ENCODE measurements around the gene FAM219A.

FAM219A gene

DNA sequence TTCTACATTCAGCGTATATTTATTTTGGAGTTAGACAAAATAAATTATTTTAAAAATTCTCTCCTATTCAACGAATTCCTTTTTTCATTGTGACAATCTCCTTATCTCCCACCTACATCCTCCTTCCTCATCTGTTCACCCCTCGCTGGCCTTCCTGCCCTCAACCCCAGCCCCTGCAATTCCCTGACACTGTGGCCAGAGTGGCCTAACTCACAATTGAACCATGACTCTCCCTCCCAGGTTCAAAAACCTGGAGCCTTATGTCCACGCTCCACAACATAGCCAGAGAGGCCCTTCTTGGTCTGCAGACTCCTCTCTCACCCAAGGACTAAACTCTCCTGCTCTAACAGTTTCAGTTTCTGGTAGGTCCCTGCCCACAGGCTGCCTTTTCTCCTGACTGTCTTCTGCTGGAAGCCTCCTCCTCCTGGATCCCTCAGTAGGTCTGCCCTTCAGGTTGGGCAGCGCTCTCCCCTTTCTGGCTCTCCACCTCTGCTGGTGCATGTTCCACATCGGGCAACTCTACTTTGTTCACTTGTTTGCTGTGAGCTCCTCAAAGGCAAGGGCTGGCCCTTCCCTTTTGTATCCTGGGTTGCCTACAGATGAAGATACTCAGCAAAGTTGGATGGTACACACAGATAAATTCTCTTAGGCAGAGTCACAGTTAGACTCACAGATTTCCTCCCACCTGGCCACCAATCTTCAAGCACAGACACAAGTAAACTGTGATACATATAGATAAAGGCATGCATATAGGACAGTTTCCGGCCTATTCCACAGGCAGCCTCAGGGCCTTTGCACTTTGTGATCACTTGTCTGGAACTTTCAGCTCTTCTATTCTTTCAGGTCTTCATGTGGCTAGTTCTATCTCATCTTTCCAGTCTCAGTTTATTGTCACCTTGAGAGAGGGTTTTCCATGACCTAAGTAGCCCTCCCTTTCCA is 61.8 kb downstream of the FAM219A start:
- H3K36me3 ChIP-seq (ENCODE audit: control insufficient read depth, insufficient read depth, low read length) = no peaks in the 10 kb centered on the region
- no peak for DNase-seq
- no peaks in the 10 kb centered on the region for H3K9me3 ChIP-seq (ENCODE audit: control insufficient read depth, low read length)
- H3K4me3 ChIP-seq (ENCODE audit: insufficient read depth, low read depth, low read length, poor library complexity, severe bottlenecking) = no peak overlapping the region
- H3K27me3 ChIP-seq (replicated peaks; ENCODE audit: control insufficient read depth, insufficient read depth, low read length, poor library complexity, severe bottlenecking) = no peaks in the 10 kb centered on the region
- H3K27ac ChIP-seq (ENCODE audit: insufficient read depth, low read length, poor library complexity, severe bottlenecking) = no peak overlapping the region
- H3K4me1 ChIP-seq (ENCODE audit: control insufficient read depth, insufficient read depth, low read length, poor library complexity, severe bottlenecking) = no peaks in the 10 kb centered on the region

DNA sequence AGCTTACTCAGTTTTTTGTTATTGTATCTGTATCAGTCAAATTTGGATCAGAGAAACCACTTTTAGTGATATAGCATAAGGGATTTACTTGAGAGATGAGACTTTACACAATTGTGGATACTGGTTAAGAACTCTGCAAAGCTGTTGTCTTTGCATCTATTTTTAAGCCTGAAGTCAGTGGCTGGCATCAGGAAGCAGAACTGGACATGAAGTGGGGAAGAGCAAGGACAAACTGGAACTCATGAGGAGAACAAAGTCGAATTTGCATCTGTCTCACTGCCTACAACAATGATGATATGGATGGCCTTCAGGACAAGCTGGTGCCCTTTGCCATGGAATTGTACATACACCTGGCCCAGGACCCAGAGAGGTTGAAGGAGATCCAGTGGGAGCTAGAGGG is 65.9 kb downstream of the FAM219A start:
- no peak overlapping the region for H3K27ac ChIP-seq (ENCODE audit: insufficient read depth, low read length, poor library complexity, severe bottlenecking)
- no peaks in the 10 kb centered on the region for H3K36me3 ChIP-seq (ENCODE audit: control insufficient read depth, insufficient read depth, low read length)
- H3K4me3 ChIP-seq (ENCODE audit: insufficient read depth, low read depth, low read length, poor library complexity, severe bottlenecking) = no peak overlapping the region
- no peaks in the 10 kb centered on the region for H3K4me1 ChIP-seq (ENCODE audit: control insufficient read depth, insufficient read depth, low read length, poor library complexity, severe bottlenecking)
- DNase-seq = no peak
- no peaks in the 10 kb centered on the region for H3K9me3 ChIP-seq (ENCODE audit: control insufficient read depth, low read length)
- H3K27me3 ChIP-seq (replicated peaks; ENCODE audit: control insufficient read depth, insufficient read depth, low read length, poor library complexity, severe bottlenecking) = no peaks in the 10 kb centered on the region

DNA sequence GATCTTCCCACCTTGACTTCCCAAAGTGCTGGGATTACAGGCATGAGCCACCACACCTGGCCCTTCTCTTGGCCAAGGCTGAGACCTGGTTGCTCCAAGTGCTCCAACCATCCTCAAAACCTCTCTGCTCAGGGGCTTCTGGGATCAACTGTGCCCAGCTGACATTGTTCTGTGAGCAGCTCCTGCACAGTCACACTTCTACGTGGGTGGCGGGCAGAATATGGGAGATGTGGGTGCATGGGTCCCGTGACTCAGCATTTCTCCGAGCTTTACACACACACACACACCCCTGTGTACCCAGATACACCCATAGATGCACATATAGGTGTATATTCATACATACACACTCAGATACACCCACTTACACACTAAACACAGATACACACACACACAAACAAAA is 71.1 kb downstream of the FAM219A start:
- H3K9me3 ChIP-seq (ENCODE audit: control insufficient read depth, low read length) = no peaks in the 10 kb centered on the region
- H3K27me3 ChIP-seq (replicated peaks; ENCODE audit: control insufficient read depth, insufficient read depth, low read length, poor library complexity, severe bottlenecking) = no peaks in the 10 kb centered on the region
- no peaks in the 10 kb centered on the region for H3K36me3 ChIP-seq (ENCODE audit: control insufficient read depth, insufficient read depth, low read length)

DNA sequence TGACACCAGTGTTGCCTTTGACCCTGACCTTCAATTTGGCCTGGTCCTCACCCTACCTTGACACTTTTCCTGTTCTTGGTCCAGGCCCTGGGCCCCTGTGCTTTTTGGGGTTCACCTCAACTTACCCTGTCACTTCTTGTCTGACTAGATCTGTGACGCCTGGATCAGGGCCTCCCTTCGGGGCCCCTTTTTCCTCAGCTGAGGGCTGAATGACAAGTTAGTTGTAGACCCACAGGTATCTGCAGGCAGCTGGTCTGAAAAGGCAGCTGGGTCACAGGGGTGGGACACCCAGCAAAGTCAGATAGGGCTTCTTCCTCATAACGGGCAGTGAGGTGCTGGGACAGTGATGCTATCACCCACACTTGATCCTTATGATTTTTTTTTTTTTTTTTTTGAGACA is 71.7 kb downstream of the FAM219A start:
- Histone ChIP-seq H3K4me3 (ENCODE audit: insufficient read depth, low read depth, low read length, poor library complexity, severe bottlenecking) (no peak overlapping the region), H3K4me1 (ENCODE audit: control insufficient read depth, insufficient read depth, low read length, poor library complexity, severe bottlenecking) (no peaks in the 10 kb centered on the region), H3K27me3 (replicated peaks; ENCODE audit: control insufficient read depth, insufficient read depth, low read length, poor library complexity, severe bottlenecking) (no peaks in the 10 kb centered on the region), H3K36me3 (ENCODE audit: control insufficient read depth, insufficient read depth, low read length) (no peaks in the 10 kb centered on the region), H3K9me3 (ENCODE audit: control insufficient read depth, low read length) (no peaks in the 10 kb centered on the region), H3K27ac (ENCODE audit: insufficient read depth, low read length, poor library complexity, severe bottlenecking) (no peak overlapping the region)
- no peak for DNase-seq

More for the DNA sequence above, 71.1 kb downstream of the FAM219A start:
- H3K27ac ChIP-seq (ENCODE audit: insufficient read depth, low read length, poor library complexity, severe bottlenecking) = no peak overlapping the region
- H3K4me1 ChIP-seq (ENCODE audit: control insufficient read depth, insufficient read depth, low read length, poor library complexity, severe bottlenecking) = no peaks in the 10 kb centered on the region
- no peak overlapping the region for H3K4me3 ChIP-seq (ENCODE audit: insufficient read depth, low read depth, low read length, poor library complexity, severe bottlenecking)
- DNase-seq = no peak

DNA sequence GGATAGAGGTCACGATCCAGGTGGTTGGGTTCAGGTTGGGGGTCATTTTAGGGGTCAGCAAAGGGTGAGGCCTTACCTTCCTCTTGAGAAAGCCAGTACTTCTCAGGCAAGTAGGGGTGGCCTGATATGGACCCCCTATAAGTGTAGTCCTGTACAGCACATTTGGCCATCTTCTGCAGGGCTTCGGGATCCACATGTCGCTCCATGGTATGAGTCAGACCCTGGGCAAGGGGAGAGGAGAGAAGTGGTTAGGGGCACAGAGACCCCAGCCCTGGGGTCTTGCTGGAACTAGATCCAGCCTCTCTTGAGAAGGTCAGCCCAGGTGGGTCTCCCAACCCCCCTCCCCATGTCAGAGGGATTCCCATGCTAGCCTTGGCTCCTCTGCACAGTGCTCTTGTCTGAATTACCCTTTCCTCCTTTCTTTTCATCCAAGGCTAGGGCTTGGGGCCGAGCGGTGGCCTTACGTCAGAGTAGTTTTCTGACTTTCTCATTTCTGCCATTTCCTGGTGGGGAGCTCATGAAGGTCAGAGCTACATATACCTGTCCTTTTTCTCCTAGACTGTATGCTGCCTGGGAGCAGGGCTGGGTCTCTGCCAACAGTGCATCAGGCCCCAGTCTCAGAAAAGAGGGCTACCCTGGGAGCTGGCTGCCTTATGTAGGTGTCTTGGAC is 72.7 kb downstream of the FAM219A start:
- Histone ChIP-seq H3K27ac (ENCODE audit: insufficient read depth, low read length, poor library complexity, severe bottlenecking) (no peak overlapping the region), H3K27me3 (replicated peaks; ENCODE audit: control insufficient read depth, insufficient read depth, low read length, poor library complexity, severe bottlenecking) (no peaks in the 10 kb centered on the region), H3K4me1 (ENCODE audit: control insufficient read depth, insufficient read depth, low read length, poor library complexity, severe bottlenecking) (peaks cover 6% of the 10 kb centered on the region), H3K9me3 (ENCODE audit: control insufficient read depth, low read length) (no peaks in the 10 kb centered on the region), H3K36me3 (ENCODE audit: control insufficient read depth, insufficient read depth, low read length) (no peaks in the 10 kb centered on the region), H3K4me3 (ENCODE audit: insufficient read depth, low read depth, low read length, poor library complexity, severe bottlenecking) (no peak overlapping the region)
- DNase-seq = no peak

DNA sequence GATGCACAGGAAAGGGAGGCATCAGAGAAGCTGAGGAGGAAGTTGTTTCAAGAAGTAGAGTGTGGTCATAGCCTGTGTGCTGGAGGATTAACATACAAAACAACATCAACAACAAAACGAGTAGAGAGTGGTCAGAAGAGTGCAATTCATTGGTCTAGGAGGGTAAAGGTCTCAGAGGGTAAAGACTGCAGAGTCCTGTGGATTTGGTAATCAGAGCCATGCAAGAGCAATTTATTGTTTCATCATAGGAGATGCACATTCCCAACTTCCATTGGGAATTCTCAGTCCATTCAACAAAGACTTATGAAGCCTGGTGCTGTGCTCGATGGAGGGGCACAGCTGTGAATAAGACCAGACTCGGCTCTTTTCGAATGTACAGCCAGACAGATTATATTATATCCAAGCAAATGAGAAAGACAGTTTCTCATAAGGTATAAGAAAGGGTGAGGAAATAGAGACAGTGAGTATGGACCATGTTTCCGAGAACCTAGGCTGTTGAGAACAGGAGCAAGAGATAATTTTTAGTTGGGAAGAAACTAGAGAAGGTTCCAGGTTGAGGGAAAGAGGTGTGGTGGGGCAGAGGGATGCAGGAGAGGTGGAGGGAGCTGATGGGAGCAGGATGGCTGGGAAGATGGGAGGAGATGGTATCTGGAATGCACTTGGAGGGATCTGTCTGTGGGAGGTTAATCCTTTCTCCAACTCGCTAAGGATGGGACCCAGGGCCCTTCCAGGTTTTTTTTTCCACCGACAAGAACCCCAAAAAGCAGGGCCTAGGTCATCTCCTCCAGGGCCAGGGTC is 73.8 kb downstream of the FAM219A start:
- Histone ChIP-seq H3K4me3 (ENCODE audit: insufficient read depth, low read depth, low read length, poor library complexity, severe bottlenecking) (no peak overlapping the region), H3K9me3 (ENCODE audit: control insufficient read depth, low read length) (no peaks in the 10 kb centered on the region), H3K27ac (ENCODE audit: insufficient read depth, low read length, poor library complexity, severe bottlenecking) (no peak overlapping the region), H3K27me3 (replicated peaks; ENCODE audit: control insufficient read depth, insufficient read depth, low read length, poor library complexity, severe bottlenecking) (no peaks in the 10 kb centered on the region), H3K4me1 (ENCODE audit: control insufficient read depth, insufficient read depth, low read length, poor library complexity, severe bottlenecking) (peaks cover 17% of the 10 kb centered on the region), H3K36me3 (ENCODE audit: control insufficient read depth, insufficient read depth, low read length) (no peaks in the 10 kb centered on the region)
- DNase-seq = no peak

DNA sequence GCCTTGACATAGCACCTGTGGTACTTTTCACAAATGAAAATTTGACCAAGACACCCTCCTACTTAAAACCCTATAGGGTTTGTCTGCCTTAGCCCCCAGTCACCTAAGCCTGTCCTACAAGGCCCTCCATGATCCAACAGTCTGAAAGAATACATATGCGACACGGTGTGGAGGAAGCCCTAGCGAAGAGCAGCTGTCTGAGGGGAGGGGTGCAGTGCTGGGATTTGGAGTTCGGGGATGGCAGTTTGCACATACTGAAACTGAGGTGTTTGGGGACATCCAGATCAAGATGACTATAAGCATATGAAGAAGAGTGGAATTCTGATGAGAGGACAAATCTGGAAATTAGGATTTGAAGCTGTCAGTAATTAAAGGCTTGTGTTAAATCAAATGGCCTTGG is 74.5 kb downstream of the FAM219A start:
- Histone ChIP-seq H3K27me3 (replicated peaks; ENCODE audit: control insufficient read depth, insufficient read depth, low read length, poor library complexity, severe bottlenecking) (no peaks in the 10 kb centered on the region), H3K4me3 (ENCODE audit: insufficient read depth, low read depth, low read length, poor library complexity, severe bottlenecking) (no peak overlapping the region), H3K36me3 (ENCODE audit: control insufficient read depth, insufficient read depth, low read length) (no peaks in the 10 kb centered on the region), H3K4me1 (ENCODE audit: control insufficient read depth, insufficient read depth, low read length, poor library complexity, severe bottlenecking) (peaks cover 19% of the 10 kb centered on the region), H3K9me3 (ENCODE audit: control insufficient read depth, low read length) (no peaks in the 10 kb centered on the region), H3K27ac (ENCODE audit: insufficient read depth, low read length, poor library complexity, severe bottlenecking) (no peak overlapping the region)
- no peak for DNase-seq

DNA sequence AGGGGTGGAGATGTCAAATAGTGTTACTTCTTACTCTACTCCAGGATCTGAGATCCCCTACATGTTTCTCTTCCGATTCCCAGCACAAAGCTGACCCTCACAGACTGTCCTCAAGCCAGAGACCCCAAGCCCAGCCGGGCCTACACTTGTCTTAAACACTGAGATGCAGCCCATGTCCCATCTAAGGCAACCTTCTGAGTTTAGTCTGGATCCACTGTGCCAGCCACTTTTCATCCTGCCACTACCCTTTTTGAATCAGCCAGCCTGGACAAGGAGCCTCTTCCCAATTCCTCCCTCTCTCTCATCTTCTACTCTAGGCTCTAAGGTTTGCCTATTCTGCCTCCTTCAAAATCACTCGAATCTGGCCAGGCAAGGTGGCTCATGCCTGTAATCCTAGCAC is 75.5 kb downstream of the FAM219A start:
- Histone ChIP-seq H3K4me3 (ENCODE audit: insufficient read depth, low read depth, low read length, poor library complexity, severe bottlenecking) (no peak overlapping the region), H3K36me3 (ENCODE audit: control insufficient read depth, insufficient read depth, low read length) (no peaks in the 10 kb centered on the region)
- no peak for DNase-seq

DNA sequence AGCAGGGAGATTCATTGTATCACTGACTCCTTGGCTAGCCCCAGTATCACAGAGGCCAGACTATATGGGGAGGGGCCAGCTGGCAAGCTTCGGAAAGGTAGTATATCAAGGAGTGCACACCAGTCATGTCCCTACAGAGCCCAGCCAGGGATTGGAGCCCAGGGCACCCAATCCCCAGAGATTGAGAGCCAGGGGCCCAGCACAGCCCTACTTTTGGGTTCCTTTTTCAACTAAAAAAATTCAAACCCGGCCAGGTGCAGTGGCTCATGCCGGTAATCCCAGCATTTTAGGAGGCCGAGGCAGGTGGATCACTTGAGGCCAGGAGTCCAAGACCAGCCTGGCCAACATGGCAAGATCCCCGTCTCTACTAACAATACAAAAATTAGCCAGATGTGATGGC is 76.3 kb downstream of the FAM219A start:
- no peak for DNase-seq
- no peaks in the 10 kb centered on the region for H3K36me3 ChIP-seq (ENCODE audit: control insufficient read depth, insufficient read depth, low read length)
- H3K4me3 ChIP-seq (ENCODE audit: insufficient read depth, low read depth, low read length, poor library complexity, severe bottlenecking) = no peak overlapping the region
- peaks cover 24% of the 10 kb centered on the region for H3K4me1 ChIP-seq (ENCODE audit: control insufficient read depth, insufficient read depth, low read length, poor library complexity, severe bottlenecking)
- no peaks in the 10 kb centered on the region for H3K27me3 ChIP-seq (replicated peaks; ENCODE audit: control insufficient read depth, insufficient read depth, low read length, poor library complexity, severe bottlenecking)
- no peaks in the 10 kb centered on the region for H3K9me3 ChIP-seq (ENCODE audit: control insufficient read depth, low read length)
- H3K27ac ChIP-seq (ENCODE audit: insufficient read depth, low read length, poor library complexity, severe bottlenecking) = no peak overlapping the region

More for the DNA sequence above, 75.5 kb downstream of the FAM219A start:
- Histone ChIP-seq H3K9me3 (ENCODE audit: control insufficient read depth, low read length) (no peaks in the 10 kb centered on the region), H3K27me3 (replicated peaks; ENCODE audit: control insufficient read depth, insufficient read depth, low read length, poor library complexity, severe bottlenecking) (no peaks in the 10 kb centered on the region), H3K27ac (ENCODE audit: insufficient read depth, low read length, poor library complexity, severe bottlenecking) (no peak overlapping the region), H3K4me1 (ENCODE audit: control insufficient read depth, insufficient read depth, low read length, poor library complexity, severe bottlenecking) (peaks cover 19% of the 10 kb centered on the region)
